Left colon (tissue), 2 donors: ENCODE data around the gene GNG8. TPM values are rescaled to one million over a fixed set of nuclear protein-coding genes. Genes with fewer than 3 reads are reported as not detected.
"Not testable (repeated sequence)": the region's sequence is repeated elsewhere in the genome, so short reads cannot be mapped to it uniquely, and the experiment has no call there.

Source experiments
- ATAC-seq: fragments of 200-7000 bp; cut with Tn5 transposase; one replicate; pipeline ENCODE4 v1.9.1; 2020; ENCODE audit warnings: mild to moderate bottlenecking, moderate library complexity
- DNase-seq, 2 donors: peaks; one replicate each; pipeline ENCODE4 v3.0.0-alpha.2; 2020
- intact Hi-C, 2 donors: fragments of 100-400 bp; cut with DNase I in 1 of 2; cut with micrococcal nuclease in 1 of 2; formaldehyde crosslinking; loops; one replicate each; pipeline versions ENCODE4 v1.11.2 to v1.14.0; 2022; cut with DNase I, micrococcal nuclease
- total RNA-seq, 2 donors: library from RNA; stranded (reverse); fragmentation: NEBNext Ultra II Directional; extraction: Animal tissue kit (Norgen Biotek cat#: 25700); gene quantifications; one replicate each; pipeline ENCODE4 v1.2.1, GENCODE V29; 2021
- donor health status: DM: no; HTN: no; CAD: no.
- donor health status: DM: yes; HTN: yes; CAD: no.

Gene GNG8
- total RNA-seq, 2 donors from 2014 or later, result not detected

- DNase-seq (no peak), ATAC-seq (no peak)
- intact Hi-C loops, result no loop called here
Measured at GRCh38 chr19:46648961-46649960, 13.3 kb upstream of the GNG8 start.

- intact Hi-C loops, result no loop called here
- no peak for ATAC-seq
- DNase-seq, result no peak
Measured at GRCh38 chr19:46648060-46648960, 12.3 kb upstream of the GNG8 start.

DNA sequence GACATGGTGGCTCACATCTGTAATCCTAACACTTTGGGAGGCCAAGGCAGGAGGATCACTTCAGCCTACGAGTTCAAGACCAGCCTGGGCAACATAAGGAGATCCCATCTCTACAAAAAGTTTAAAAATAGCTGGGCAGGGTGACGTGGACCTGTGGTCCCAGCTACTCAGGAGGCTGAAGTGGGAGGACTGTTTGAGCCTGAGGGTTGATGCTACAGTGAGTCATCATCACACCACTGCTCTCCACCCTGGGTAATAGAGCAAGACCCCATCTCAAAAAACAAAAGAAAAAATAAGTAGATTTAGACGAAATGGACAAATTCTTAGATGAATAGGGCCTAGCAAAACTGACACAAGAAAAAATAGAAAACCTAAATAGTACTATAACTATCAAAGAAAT, 10.4 kb upstream of the GNG8 start:
- DNase-seq, result no peak
- intact Hi-C loops, result no loop called here
- ATAC-seq, result no peak

- intact Hi-C loops, result no loop called here
- DNase-seq, result no peak
- no peak for ATAC-seq
Measured at GRCh38 chr19:46644720-46645119, 8.7 kb upstream of the GNG8 start.

GRCh38 chr19:46640656-46641055, 4.7 kb upstream of the GNG8 start:
- intact Hi-C loops, result no loop called here
- DNase-seq, result no peak
- ATAC-seq, result no peak

- peak; percentile 11 for ATAC-seq
- peak; percentile 46 to 73 for DNase-seq
Measured at GRCh38 chr19:46639358-46640182, 3.6 kb upstream of the GNG8 start.

GRCh38 chr19:46637224-46637623, 1.2 kb upstream of the GNG8 start:
- ATAC-seq, result no peak
- intact Hi-C loops, result no loop called here

More at GRCh38 chr19:46639358-46640182, 3.6 kb upstream of the GNG8 start:
- intact Hi-C loops, result no loop called here

GRCh38 chr19:46634656-46635218, 1.3 kb downstream of the GNG8 start:
- intact Hi-C loops, result no loop called here
- DNase-seq (no peak), ATAC-seq (no peak)

More at GRCh38 chr19:46637224-46637623, 1.2 kb upstream of the GNG8 start:
- no peak for DNase-seq

GRCh38 chr19:46634045-46634655, 1.9 kb downstream of the GNG8 start:
- DNase-seq (peak; percentile 94), ATAC-seq (peak; percentile 92)
- intact Hi-C loops, result no loop called here

GRCh38 chr19:46633130-46633529, 2.9 kb downstream of the GNG8 start:
- DNase-seq (no peak), ATAC-seq (peak; percentile 19)
- intact Hi-C loops, result no loop called here

DNA sequence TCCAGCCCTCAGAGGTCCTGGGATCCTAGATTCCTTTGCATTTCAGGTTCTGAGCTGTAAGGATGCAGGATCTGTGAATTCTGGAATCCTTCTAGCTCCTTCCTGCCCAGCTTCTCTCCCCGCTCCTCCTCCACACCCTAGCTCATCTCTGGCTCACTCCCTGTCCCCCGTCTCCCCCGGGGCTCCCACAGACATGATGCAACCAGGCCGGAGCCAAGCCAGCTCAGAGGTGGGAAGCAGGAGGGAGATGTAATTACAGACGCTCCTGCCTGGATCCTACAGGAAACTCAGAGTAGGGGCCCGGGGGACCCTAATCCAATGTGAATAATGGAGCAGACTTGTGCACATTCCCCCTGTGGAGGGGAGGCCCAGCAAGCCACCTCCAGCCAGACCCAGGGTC, 4.5 kb downstream of the GNG8 start:
- intact Hi-C loops, result no loop called here
- DNase-seq, result no peak

DNA sequence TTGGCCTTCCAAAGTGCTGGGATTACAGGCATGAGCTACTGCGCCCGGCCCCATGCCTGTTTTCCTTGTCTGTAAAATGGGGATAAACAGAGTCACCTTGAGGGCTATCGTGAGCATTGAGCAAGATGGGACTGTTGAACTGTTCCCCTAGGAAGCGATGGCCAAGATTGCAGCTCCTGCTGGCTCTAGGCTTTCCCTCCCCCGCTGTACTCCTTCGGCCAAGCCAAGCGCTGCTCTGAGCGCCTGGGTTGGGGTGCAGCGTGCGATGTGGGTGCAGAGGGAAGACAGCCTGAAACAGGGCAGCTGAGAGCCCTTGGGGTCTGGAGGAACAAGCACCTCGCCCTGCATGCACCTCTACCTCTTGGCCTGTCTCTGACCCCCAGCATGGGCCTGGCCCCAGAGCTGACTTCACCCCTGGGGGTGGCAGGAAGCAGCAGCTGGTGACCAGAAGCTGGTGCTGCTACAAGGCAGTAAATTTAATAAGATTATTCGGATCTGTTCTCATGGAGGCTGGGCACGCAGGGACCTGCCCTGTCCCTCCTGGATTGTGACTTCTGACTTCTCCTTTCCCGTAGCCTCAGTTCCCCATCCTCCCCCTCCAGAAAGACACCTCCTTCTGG, 5.3 kb downstream of the GNG8 start:
- intact Hi-C loops, result no loop called here
- DNase-seq (no peak), ATAC-seq (no peak)

More for the DNA sequence above, 4.5 kb downstream of the GNG8 start:
- no peak for ATAC-seq

DNA sequence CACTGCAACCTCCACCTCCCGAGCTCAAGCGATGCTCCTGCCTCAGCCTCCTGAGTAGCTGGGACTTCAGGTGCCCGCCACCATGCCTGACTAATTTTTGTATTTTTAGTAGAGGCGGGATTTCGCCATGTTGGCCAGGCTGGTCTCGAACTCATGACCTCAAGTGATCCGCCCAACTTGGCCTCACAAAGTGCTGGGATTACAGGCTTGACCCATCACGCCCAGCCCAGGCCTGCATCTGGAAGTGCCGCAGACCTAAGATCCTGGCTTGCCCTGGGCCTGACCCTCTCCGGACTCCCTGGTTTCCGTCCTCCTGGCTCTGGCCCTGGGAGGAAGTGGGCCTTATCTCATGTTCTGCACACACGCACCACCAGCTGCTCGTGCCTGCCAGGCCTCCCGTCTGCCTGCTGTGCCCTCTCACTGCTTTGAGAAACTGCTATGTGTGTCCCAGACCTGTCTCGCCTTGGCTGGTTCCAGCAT, 6.4 kb downstream of the GNG8 start:
- DNase-seq (no peak), ATAC-seq (no peak)
- intact Hi-C loops, result no loop called here

GRCh38 chr19:46628970-46629369, 7.0 kb downstream of the GNG8 start:
- intact Hi-C loops, ATAC-seq, DNase-seq: not testable (repeated sequence)

GRCh38 chr19:46626446-46626845, 9.6 kb downstream of the GNG8 start:
- intact Hi-C loops, result no loop called here
- no peak for ATAC-seq
- DNase-seq, result no peak

- intact Hi-C loops, result no loop called here
- ATAC-seq, result no peak
- no peak for DNase-seq
Measured at GRCh38 chr19:46625731-46626130, 10.3 kb downstream of the GNG8 start.

GRCh38 chr19:46624958-46625661, 10.9 kb downstream of the GNG8 start, which contains the start of gene PTGIR:
TSS of gene PTGIR (minus strand) at chr19:46625089. CDS start at chr19:46624225, 864 bp downstream.
- intact Hi-C loops, result no loop called here
- DNase-seq, result peak; percentile 44 to 62

More at GRCh38 chr19:46624958-46625661, 10.9 kb downstream of the GNG8 start, which contains the start of gene PTGIR:
- peak; percentile 21 for ATAC-seq
